Motor neuron (in vitro differentiated cells): ENCODE measurements around the gene FAM107B. TPM values are rescaled to one million over a fixed set of nuclear protein-coding genes. Genes with fewer than 3 reads are reported as not detected.
"Not testable (repeated sequence)": the region's sequence is repeated elsewhere in the genome, so short reads cannot be mapped to it uniquely, and the experiment has no call there.

Experiments used
- ATAC-seq, 8 experiments: fragments of 200-7000 bp; cut with Tn5 transposase; replicated peaks in 6 of 8; 2 replicates each; pipeline ENCODE4 v1.8.0; 2021; ENCODE audit warnings: mild to moderate bottlenecking in 8 of 8, moderate library complexity in 8 of 8
- H3K27ac ChIP-seq, 2 donors: fragments of 250-450 bp; sonication (Bioruptor Pico); 2 replicates each; pipeline ENCODE4 v1.9.0; 2021; ENCODE audit warnings: antibody characterized with exemption in 2 of 2, mild to moderate bottlenecking in 2 of 2, moderate library complexity in 1 of 2
- H3K4me1 ChIP-seq, 2 donors: fragments of 250-450 bp; sonication (Bioruptor Pico); replicated peaks in 1 of 2; 2 replicates each; pipeline ENCODE4 v1.6.1; 2021; ENCODE audit warnings: antibody characterized with exemption in 2 of 2, mild to moderate bottlenecking in 2 of 2, moderate library complexity in 1 of 2
- H3K4me3 ChIP-seq, 5 donors: fragments of 250-450 bp; sonication (Bioruptor Pico); 2 replicates each; pipeline ENCODE4 v1.9.0; 2021; ENCODE audit warnings: antibody characterized with exemption in 5 of 5, mild to moderate bottlenecking in 5 of 5, moderate library complexity in 4 of 5
- WGBS, 10 experiments: fragments of 450-650 bp; shearing (Covaris generic); methylation state at CpG; one replicate each; pipeline ENCODE4 v1.0.0; 2022; 5-methylcytosine and 5-hydroxymethylcytosine counted together
- in situ Hi-C, 9 experiments: fragments of 400-800 bp; cut with MboI; loops; one replicate each; pipeline ENCODE4 v1.15.0; 2021; ENCODE audit warnings: low sequenced_read_pairs in 9 of 9, low pct_unique_long_range_greater_than_20kb in 2 of 9; ENCODE audit not compliant: unreplicated experiment in 9 of 9
- total RNA-seq, 8 experiments: library from RNA; unstranded; fragments of 300-600 nt; gene quantifications; 2 replicates each; pipeline versions ENCODE4 v1.2.3 to v1.2.4, GENCODE V29; 2022

FAM107B gene
- total RNA-seq, 8 experiments from 2014 or later = 2.0 to 60.4 (median 25.4) TPM

GRCh38 chr10:14648005-14648765, 126.5 kb downstream of the FAM107B start:
- peak overlapping the region in 1 of 2 donors; percentile 38 for H3K27ac ChIP-seq
- in situ Hi-C loops = no loop called here
- 17 to 100% (median 33%) methylated on average over 1 to 15 of the region's 15 CpGs for WGBS, 10 experiments
- peaks cover 28 to 31% of the 10 kb centered on the region in 2 donors for H3K4me1 ChIP-seq
- ATAC-seq = peak; percentile 82 to 99 (median 99)
- peak overlapping the region in 1 of 5 donors; percentile 6 for H3K4me3 ChIP-seq

GRCh38 chr10:14645239-14645960, 129.3 kb downstream of the FAM107B start:
- WGBS, 10 experiments = 13 to 76% (median 39%) methylated on average over 1 to 6 of the region's 6 CpGs; no CpG with 5 or more reads in 1 of the 10 experiments
- Histone ChIP-seq H3K4me1 (peaks cover 22 to 30% of the 10 kb centered on the region in 2 donors), H3K27ac (no peak overlapping the region), H3K4me3 (no peak overlapping the region)
- peak in 2 of 8 experiments; percentile 10 to 16 for ATAC-seq
- in situ Hi-C loops = no loop called here

- in situ Hi-C loops = no loop called here
- ATAC-seq = no peak
- Histone ChIP-seq H3K4me3 (no peak overlapping the region), H3K27ac (no peak overlapping the region), H3K4me1 (no peaks in the 10 kb centered on the region)
- 0 to 90% (median 41%) methylated on average over 1 to 3 of the region's 3 CpGs; no CpG with 5 or more reads in 2 of the 10 experiments for WGBS, 10 experiments
Observed at GRCh38 chr10:14639637-14640036, 135.1 kb downstream of the FAM107B start.

- Histone ChIP-seq H3K4me1 (no peaks in the 10 kb centered on the region), H3K27ac (no peak overlapping the region), H3K4me3 (no peak overlapping the region)
- ATAC-seq = no peak
- 17 to 100% (median 52%) methylated on average over 1 to 5 of the region's 7 CpGs; no CpG with 5 or more reads in 1 of the 10 experiments for WGBS, 10 experiments
- in situ Hi-C loops = no loop called here
Observed at GRCh38 chr10:14635043-14635710, 139.5 kb downstream of the FAM107B start.

- H3K27ac ChIP-seq, ATAC-seq, H3K4me1 ChIP-seq, in situ Hi-C loops, H3K4me3 ChIP-seq: not testable (repeated sequence)
- WGBS, 10 experiments = 0 to 100% (median 87%) methylated on average over 1 to 5 of the region's 5 CpGs; no CpG with 5 or more reads in 2 of the 10 experiments
Observed at GRCh38 chr10:14634572-14634971, 140.1 kb downstream of the FAM107B start.

- 25 to 63% (median 39%) methylated on average over 2 to 9 of the region's 10 CpGs for WGBS, 10 experiments
- ATAC-seq = peak in 6 of 8 experiments; percentile 28 to 65 (median 52)
- Histone ChIP-seq H3K4me1 (peaks cover 11 to 12% of the 10 kb centered on the region in 2 donors), H3K4me3 (no peak overlapping the region), H3K27ac (no peak overlapping the region)
- in situ Hi-C loops = no loop called here
Observed at GRCh38 chr10:14625765-14626525, 148.8 kb downstream of the FAM107B start.

- in situ Hi-C loops = no loop called here
- Histone ChIP-seq H3K4me3 (no peak overlapping the region), H3K4me1 (peaks cover 11 to 12% of the 10 kb centered on the region in 2 donors), H3K27ac (peak overlapping the region in 1 of 2 donors; percentile 28)
- WGBS, 10 experiments = 23 to 75% (median 52%) methylated on average over 2 to 7 of the region's 7 CpGs; no CpG with 5 or more reads in 4 of the 10 experiments
- ATAC-seq = peak in 6 of 8 experiments; percentile 31 to 98 (median 94)
Observed at GRCh38 chr10:14625192-14625631, 149.5 kb downstream of the FAM107B start.

GRCh38 chr10:14624600-14624999, 150.1 kb downstream of the FAM107B start:
- H3K4me3 ChIP-seq = no peak overlapping the region
- 49 to 100% (median 72%) methylated on average over 1 to 6 of the region's 8 CpGs; no CpG with 5 or more reads in 2 of the 10 experiments for WGBS, 10 experiments
- ATAC-seq = no peak
- no peak overlapping the region for H3K27ac ChIP-seq
- peaks cover 11 to 12% of the 10 kb centered on the region in 2 donors for H3K4me1 ChIP-seq
- in situ Hi-C loops = no loop called here

GRCh38 chr10:14623931-14624330, 150.8 kb downstream of the FAM107B start:
- no peak for ATAC-seq

GRCh38 chr10:14621037-14621436, 153.7 kb downstream of the FAM107B start:
- no peak for ATAC-seq
- in situ Hi-C loops = no loop called here
- no peak overlapping the region for H3K4me3 ChIP-seq
- 0 to 100% (median 86%) methylated on average over 1 of the region's 1 CpG for WGBS, 10 experiments
- no peak overlapping the region for H3K27ac ChIP-seq
- peaks cover 10% of the 10 kb centered on the region in 2 donors for H3K4me1 ChIP-seq

More at GRCh38 chr10:14623931-14624330, 150.8 kb downstream of the FAM107B start:
- WGBS, 10 experiments = 59 to 100% (median 81%) methylated on average over 1 to 3 of the region's 3 CpGs
- Histone ChIP-seq H3K4me3 (no peak overlapping the region), H3K4me1 (peaks cover 11 to 12% of the 10 kb centered on the region in 2 donors), H3K27ac (no peak overlapping the region)
- in situ Hi-C loops = no loop called here

GRCh38 chr10:14618674-14619073, 156.0 kb downstream of the FAM107B start:
- no peak overlapping the region for H3K27ac ChIP-seq
- peak in 2 of 8 experiments; percentile 39 to 41 for ATAC-seq
- in situ Hi-C loops = no loop called here
- H3K4me3 ChIP-seq = no peak overlapping the region
- no peaks in the 10 kb centered on the region for H3K4me1 ChIP-seq
- 92 to 100% (median 94%) methylated on average over 2 to 6 of the region's 7 CpGs; no CpG with 5 or more reads in 4 of the 10 experiments for WGBS, 10 experiments

GRCh38 chr10:14617852-14618251, 156.8 kb downstream of the FAM107B start:
- WGBS, 10 experiments = 33 to 95% (median 56%) methylated on average over 1 to 4 of the region's 4 CpGs; no CpG with 5 or more reads in 2 of the 10 experiments
- ATAC-seq = peak in 3 of 8 experiments; percentile 16 to 88 (median 85)
- in situ Hi-C loops = no loop called here
- no peaks in the 10 kb centered on the region for H3K4me1 ChIP-seq
- no peak overlapping the region for H3K4me3 ChIP-seq
- H3K27ac ChIP-seq = no peak overlapping the region
